Osteoblast (primary cell): Measurements from ENCODE around the gene ALCAM. TPM values are rescaled to one million over a fixed set of nuclear protein-coding genes. Genes with fewer than 3 reads are reported as not detected.

Source experiments
- DNase-seq: peaks from one replicate; pipeline ENCODE4 v3.0.0; 2011; ENCODE audit warnings: low spot score, mixed read lengths; ENCODE audit not compliant: insufficient read length; ENCODE audit errors: missing footprints
- H2AFZ ChIP-seq: 2 replicates; pipeline ENCODE4 v1.6.0; 2011; ENCODE audit warnings: mild to moderate bottlenecking, low read length
- H3K27ac ChIP-seq: 2 replicates; pipeline ENCODE4 v1.5.1; 2011; ENCODE audit warnings: mild to moderate bottlenecking, low read depth, low read length, moderate library complexity
- H3K27me3 ChIP-seq: 2 replicates; pipeline ENCODE4 v1.6.0; 2012; ENCODE audit warnings: mild to moderate bottlenecking, control low read depth, inconsistent platforms, low read length, moderate library complexity; ENCODE audit not compliant: insufficient read depth
- H3K36me3 ChIP-seq: 2 replicates; pipeline ENCODE4 v1.5.1; 2011; ENCODE audit warnings: mild to moderate bottlenecking, low read length, control low read depth, moderate library complexity; ENCODE audit not compliant: insufficient read depth
- H3K4me1 ChIP-seq: 2 replicates; pipeline ENCODE4 v1.5.1; 2011; ENCODE audit warnings: mild to moderate bottlenecking, low read length, control low read depth, moderate library complexity; ENCODE audit not compliant: insufficient read depth
- H3K4me2 ChIP-seq: 2 replicates; pipeline ENCODE4 v1.6.0; 2011; ENCODE audit warnings: mild to moderate bottlenecking, low read length; ENCODE audit not compliant: insufficient read depth
- H3K4me3 ChIP-seq: fragments of 200-600 bp; sonication (generic); 3 replicates; pipeline ENCODE4 v1.5.1; 2012; ENCODE audit warnings: mild to moderate bottlenecking, low read length, inconsistent platforms; ENCODE audit not compliant: insufficient read depth
- H3K79me2 ChIP-seq: 2 replicates; pipeline ENCODE4 v1.6.0; 2012; ENCODE audit warnings: mild to moderate bottlenecking, low read length, control low read depth, inconsistent platforms; ENCODE audit not compliant: insufficient read depth
- H3K9me3 ChIP-seq: 2 replicates; pipeline ENCODE4 v1.5.1; 2011; ENCODE audit warnings: low read depth, low read length, control low read depth
- H4K20me1 ChIP-seq: 2 replicates; pipeline ENCODE4 v1.6.0; 2012; ENCODE audit warnings: mild to moderate bottlenecking, low read length, control low read depth; ENCODE audit not compliant: insufficient read depth
- total RNA-seq: library from RNA; depleted of rRNA; stranded (reverse); fragments of >200 nt; gene quantifications from 2 replicates; pipeline ENCODE4 v1.2.3, GENCODE V29; 2012
- TF ChIP-seq, protein P1 (sequence below): IDR thresholded peaks from 2 replicates; pipeline ENCODE4 v1.5.1; 2011; ENCODE audit warnings: mild to moderate bottlenecking, low read depth, low read length, moderate library complexity; ENCODE audit errors: extremely low read depth

Gene ALCAM
- total RNA-seq, 1 donor, result 178 TPM

DNA sequence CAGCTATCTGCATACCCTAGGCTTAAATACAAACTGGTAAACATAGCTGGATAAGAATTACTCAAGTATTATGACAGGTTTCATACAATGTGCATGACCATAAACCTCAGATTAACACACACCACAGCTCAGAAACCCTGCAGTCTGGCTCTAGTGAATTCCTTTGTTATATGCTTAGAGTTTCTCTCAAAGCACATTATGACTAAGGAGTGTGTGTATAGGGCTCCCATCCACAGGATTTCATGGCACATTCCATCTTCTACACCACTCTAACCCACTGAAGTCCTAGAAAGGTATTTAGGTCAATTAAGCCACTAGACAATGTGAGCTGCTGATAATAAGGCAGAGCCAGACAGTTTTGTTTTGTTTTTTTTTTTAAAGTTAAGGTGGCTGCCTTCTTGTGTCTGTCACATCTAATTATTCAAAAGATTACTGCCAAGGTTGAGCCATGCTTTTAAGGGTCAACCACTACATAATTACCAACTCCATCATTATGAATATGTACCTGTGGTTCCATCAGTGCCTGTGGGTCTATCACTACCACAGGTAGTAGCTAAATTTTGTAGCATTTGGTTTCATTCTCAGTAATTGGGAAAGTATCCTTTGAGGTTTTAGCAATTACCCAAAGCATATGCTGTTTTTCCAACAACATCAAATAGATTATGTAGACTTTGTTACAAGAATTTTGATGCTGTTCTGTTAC is 107.0 kb downstream of the ALCAM start:
- H3K4me1 ChIP-seq, result peaks cover 15% of the 10 kb centered on the region
- H3K27ac ChIP-seq, result peak overlapping the region; percentile 19
- no peak for DNase-seq
- H4K20me1 ChIP-seq, result peaks cover 4% of the 10 kb centered on the region
- H3K36me3 ChIP-seq, result no peaks in the 10 kb centered on the region
- H3K9me3 ChIP-seq, result no peaks in the 10 kb centered on the region
- H3K79me2 ChIP-seq, result peaks cover 91% of the 10 kb centered on the region
- no peak overlapping the region for H2AFZ ChIP-seq
- peak overlapping the region; percentile 1 for H3K4me2 ChIP-seq
- no peak overlapping the region for H3K4me3 ChIP-seq
- TF ChIP-seq, protein P1, sequence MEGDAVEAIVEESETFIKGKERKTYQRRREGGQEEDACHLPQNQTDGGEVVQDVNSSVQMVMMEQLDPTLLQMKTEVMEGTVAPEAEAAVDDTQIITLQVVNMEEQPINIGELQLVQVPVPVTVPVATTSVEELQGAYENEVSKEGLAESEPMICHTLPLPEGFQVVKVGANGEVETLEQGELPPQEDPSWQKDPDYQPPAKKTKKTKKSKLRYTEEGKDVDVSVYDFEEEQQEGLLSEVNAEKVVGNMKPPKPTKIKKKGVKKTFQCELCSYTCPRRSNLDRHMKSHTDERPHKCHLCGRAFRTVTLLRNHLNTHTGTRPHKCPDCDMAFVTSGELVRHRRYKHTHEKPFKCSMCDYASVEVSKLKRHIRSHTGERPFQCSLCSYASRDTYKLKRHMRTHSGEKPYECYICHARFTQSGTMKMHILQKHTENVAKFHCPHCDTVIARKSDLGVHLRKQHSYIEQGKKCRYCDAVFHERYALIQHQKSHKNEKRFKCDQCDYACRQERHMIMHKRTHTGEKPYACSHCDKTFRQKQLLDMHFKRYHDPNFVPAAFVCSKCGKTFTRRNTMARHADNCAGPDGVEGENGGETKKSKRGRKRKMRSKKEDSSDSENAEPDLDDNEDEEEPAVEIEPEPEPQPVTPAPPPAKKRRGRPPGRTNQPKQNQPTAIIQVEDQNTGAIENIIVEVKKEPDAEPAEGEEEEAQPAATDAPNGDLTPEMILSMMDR, result no peak
- no peaks in the 10 kb centered on the region for H3K27me3 ChIP-seq

- no peak overlapping the region for H2AFZ ChIP-seq
- peak overlapping the region; percentile 36 for H3K27ac ChIP-seq
- no peak overlapping the region for H3K4me3 ChIP-seq
- H3K4me2 ChIP-seq, result no peak overlapping the region
- no peak for DNase-seq
- no peaks in the 10 kb centered on the region for H3K36me3 ChIP-seq
- H3K27me3 ChIP-seq, result no peaks in the 10 kb centered on the region
- H3K79me2 ChIP-seq, result peaks cover 82% of the 10 kb centered on the region
- H3K4me1 ChIP-seq, result no peaks in the 10 kb centered on the region
- H3K9me3 ChIP-seq, result no peaks in the 10 kb centered on the region
- TF ChIP-seq, protein P1, result no peak
- no peaks in the 10 kb centered on the region for H4K20me1 ChIP-seq
Observed at GRCh38 chr3:105480768-105481167, 114.1 kb downstream of the ALCAM start.

DNA sequence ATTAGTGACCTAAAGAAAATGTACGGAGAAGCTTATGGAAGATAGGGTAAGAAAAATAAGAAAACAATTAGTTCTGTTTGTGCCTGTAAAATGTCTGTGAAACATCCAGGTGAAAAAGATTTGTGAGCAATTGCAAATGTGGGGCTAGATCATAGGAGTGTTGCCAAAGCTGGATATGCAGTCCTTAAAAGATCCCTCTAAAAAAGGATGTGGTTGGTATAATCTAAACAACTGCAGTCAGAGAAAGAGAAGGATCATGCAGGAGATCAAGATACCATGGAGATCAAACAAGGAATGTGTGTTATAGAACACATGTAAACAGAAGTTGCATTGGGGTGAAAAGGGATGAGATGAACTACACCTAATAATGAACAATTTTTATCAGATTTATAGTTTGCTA is 116.8 kb downstream of the ALCAM start:
- Histone ChIP-seq H3K4me3 (no peak overlapping the region), H3K4me2 (no peak overlapping the region), H3K27me3 (no peaks in the 10 kb centered on the region), H3K27ac (no peak overlapping the region), H2AFZ (no peak overlapping the region), H3K79me2 (peaks cover 79% of the 10 kb centered on the region), H3K36me3 (no peaks in the 10 kb centered on the region), H3K4me1 (no peaks in the 10 kb centered on the region), H3K9me3 (no peaks in the 10 kb centered on the region), H4K20me1 (no peaks in the 10 kb centered on the region)
- no peak for DNase-seq
- TF ChIP-seq, protein P1, result no peak

GRCh38 chr3:105490045-105490444 is 123.3 kb downstream of the ALCAM start:
- Histone ChIP-seq H3K4me1 (peaks cover 8% of the 10 kb centered on the region), H3K4me2 (no peak overlapping the region), H3K79me2 (peaks cover 83% of the 10 kb centered on the region), H3K27me3 (no peaks in the 10 kb centered on the region), H3K27ac (no peak overlapping the region), H3K36me3 (no peaks in the 10 kb centered on the region), H3K9me3 (peaks cover 2% of the 10 kb centered on the region), H3K4me3 (no peak overlapping the region), H2AFZ (no peak overlapping the region), H4K20me1 (no peaks in the 10 kb centered on the region)
- TF ChIP-seq, protein P1, result no peak
- DNase-seq, result peak; percentile 73
